ENCODE data around the gene UNC13B. TPM values are rescaled to one million over a fixed set of nuclear protein-coding genes. Genes with fewer than 3 reads are reported as not detected.

Gene UNC13B
- total and polyA plus RNA-seq, 2 experiments from 2014 or later, result 7.1 to 24.3 TPM

DNA sequence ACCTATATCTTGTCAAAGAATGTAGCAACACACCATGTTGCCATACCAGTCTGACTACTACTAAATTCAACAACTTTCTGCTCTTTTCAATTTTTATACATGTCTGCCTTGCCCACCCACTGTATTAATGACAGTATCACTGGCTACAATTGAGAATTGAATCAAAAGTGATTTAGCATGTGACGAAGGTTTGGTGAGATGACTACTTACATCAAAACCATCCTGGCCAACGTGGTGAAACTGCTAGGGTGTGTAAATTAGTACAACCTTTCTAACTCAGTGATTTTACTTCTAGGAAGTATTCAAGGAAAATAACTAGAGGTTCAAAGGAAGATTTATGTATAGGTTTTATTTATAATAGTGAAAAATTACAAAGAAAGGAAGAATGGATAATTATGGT, 109.8 kb downstream of the UNC13B start:
- no peak overlapping the region for H3K4me2 ChIP-seq
- no peaks in the 10 kb centered on the region for H4K20me1 ChIP-seq (ENCODE audit: insufficient read depth, poor library complexity, severe bottlenecking)
- DNase-seq (ENCODE audit: low spot score), result no peak
- no peaks in the 10 kb centered on the region for H3K4me1 ChIP-seq (ENCODE audit: insufficient read depth)
- H3K9me2 ChIP-seq (replicated peaks; ENCODE audit: insufficient read depth), result no peaks in the 10 kb centered on the region
- no peak overlapping the region for H3K27ac ChIP-seq
- no peaks in the 10 kb centered on the region for H3K27me3 ChIP-seq
- no peaks in the 10 kb centered on the region for H3K79me2 ChIP-seq
- H3K36me3 ChIP-seq (replicated peaks; ENCODE audit: insufficient read depth, low read depth), result no peaks in the 10 kb centered on the region
- H2AFZ ChIP-seq, result no peak overlapping the region
- H3K9me3 ChIP-seq (ENCODE audit: low read depth), result no peaks in the 10 kb centered on the region
- no peak overlapping the region for H3K4me3 ChIP-seq
- WGBS (ENCODE audit: low lambda C conversion rate, missing lambda C conversion rate), result 42% methylated on average over 2 of the region's 2 CpGs
- no peak for TF ChIP-seq EZH2phosphoT487 (IDR thresholded peaks at IDR 0.05; ENCODE audit: low read depth, severe bottlenecking, unreplicated experiment)
- TF ChIP-seq, protein P1, sequence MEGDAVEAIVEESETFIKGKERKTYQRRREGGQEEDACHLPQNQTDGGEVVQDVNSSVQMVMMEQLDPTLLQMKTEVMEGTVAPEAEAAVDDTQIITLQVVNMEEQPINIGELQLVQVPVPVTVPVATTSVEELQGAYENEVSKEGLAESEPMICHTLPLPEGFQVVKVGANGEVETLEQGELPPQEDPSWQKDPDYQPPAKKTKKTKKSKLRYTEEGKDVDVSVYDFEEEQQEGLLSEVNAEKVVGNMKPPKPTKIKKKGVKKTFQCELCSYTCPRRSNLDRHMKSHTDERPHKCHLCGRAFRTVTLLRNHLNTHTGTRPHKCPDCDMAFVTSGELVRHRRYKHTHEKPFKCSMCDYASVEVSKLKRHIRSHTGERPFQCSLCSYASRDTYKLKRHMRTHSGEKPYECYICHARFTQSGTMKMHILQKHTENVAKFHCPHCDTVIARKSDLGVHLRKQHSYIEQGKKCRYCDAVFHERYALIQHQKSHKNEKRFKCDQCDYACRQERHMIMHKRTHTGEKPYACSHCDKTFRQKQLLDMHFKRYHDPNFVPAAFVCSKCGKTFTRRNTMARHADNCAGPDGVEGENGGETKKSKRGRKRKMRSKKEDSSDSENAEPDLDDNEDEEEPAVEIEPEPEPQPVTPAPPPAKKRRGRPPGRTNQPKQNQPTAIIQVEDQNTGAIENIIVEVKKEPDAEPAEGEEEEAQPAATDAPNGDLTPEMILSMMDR (IDR thresholded peaks at IDR 0.05; ENCODE audit: poor library complexity), result no peak
- TF ChIP-seq EZH2 (IDR thresholded peaks at IDR 0.05; ENCODE audit: borderline replicate concordance), result no peak

DNA sequence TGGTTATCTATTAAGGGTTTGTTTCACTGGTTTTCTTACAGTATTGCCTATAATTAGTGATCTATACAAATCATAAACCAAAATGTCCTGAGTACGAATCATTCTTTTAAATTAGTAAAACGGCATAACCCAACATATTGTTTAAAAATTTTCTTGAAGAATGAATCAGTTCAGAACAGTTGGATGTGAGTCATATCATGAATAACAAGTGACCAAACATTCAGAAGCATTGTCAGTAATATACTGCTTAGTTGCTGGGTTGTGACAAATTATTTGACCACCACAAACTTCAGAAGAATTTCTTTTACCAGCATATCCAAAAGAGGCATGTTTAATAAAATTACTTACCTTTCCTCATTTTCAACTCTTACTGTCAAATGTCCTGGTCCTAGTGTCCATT, 111.2 kb downstream of the UNC13B start:
- Histone ChIP-seq H4K20me1 (ENCODE audit: insufficient read depth, poor library complexity, severe bottlenecking) (no peaks in the 10 kb centered on the region), H3K9me3 (ENCODE audit: low read depth) (no peaks in the 10 kb centered on the region), H2AFZ (no peak overlapping the region), H3K4me1 (ENCODE audit: insufficient read depth) (no peaks in the 10 kb centered on the region), H3K36me3 (replicated peaks; ENCODE audit: insufficient read depth, low read depth) (no peaks in the 10 kb centered on the region), H3K9me2 (replicated peaks; ENCODE audit: insufficient read depth) (no peaks in the 10 kb centered on the region), H3K27me3 (no peaks in the 10 kb centered on the region), H3K79me2 (no peaks in the 10 kb centered on the region), H3K4me3 (no peak overlapping the region), H3K27ac (no peak overlapping the region), H3K4me2 (no peak overlapping the region)
- no peak for DNase-seq (ENCODE audit: low spot score)
- 90% methylated on average over 2 of the region's 2 CpGs for WGBS (ENCODE audit: low lambda C conversion rate, missing lambda C conversion rate)
- TF ChIP-seq, protein P1 (IDR thresholded peaks at IDR 0.05; ENCODE audit: poor library complexity), result no peak
- TF ChIP-seq EZH2phosphoT487 (IDR thresholded peaks at IDR 0.05; ENCODE audit: low read depth, severe bottlenecking, unreplicated experiment), result no peak
- no peak for TF ChIP-seq EZH2 (IDR thresholded peaks at IDR 0.05; ENCODE audit: borderline replicate concordance)

DNA sequence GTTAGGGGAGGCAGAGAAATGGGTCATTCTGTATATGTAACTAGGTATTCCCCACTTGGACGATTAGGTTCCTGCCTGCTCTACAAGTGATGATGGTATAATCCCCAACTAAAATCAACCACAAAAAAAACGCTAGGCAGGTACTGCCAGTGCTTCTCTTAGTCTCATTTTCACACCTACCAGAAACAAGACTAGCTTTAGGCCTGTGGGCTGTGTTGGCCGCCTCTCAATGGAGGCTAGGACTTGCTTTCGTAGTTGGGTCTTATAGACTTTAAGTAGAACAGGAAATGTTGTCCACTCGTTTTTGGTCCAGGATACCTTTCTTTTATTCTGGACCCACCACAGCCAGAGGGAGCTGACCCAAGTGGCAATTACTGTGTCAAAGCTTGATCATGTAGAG, 111.8 kb downstream of the UNC13B start:
- H3K4me2 ChIP-seq, result no peak overlapping the region
- H3K36me3 ChIP-seq (replicated peaks; ENCODE audit: insufficient read depth, low read depth), result no peaks in the 10 kb centered on the region
- no peaks in the 10 kb centered on the region for H3K9me3 ChIP-seq (ENCODE audit: low read depth)
- no peak for TF ChIP-seq EZH2 (IDR thresholded peaks at IDR 0.05; ENCODE audit: borderline replicate concordance)
- TF ChIP-seq, protein P1 (IDR thresholded peaks at IDR 0.05; ENCODE audit: poor library complexity), result no peak
- TF ChIP-seq EZH2phosphoT487 (IDR thresholded peaks at IDR 0.05; ENCODE audit: low read depth, severe bottlenecking, unreplicated experiment), result no peak
- no peak overlapping the region for H3K4me3 ChIP-seq
- H3K27me3 ChIP-seq, result no peaks in the 10 kb centered on the region
- no peaks in the 10 kb centered on the region for H3K4me1 ChIP-seq (ENCODE audit: insufficient read depth)
- H3K9me2 ChIP-seq (replicated peaks; ENCODE audit: insufficient read depth), result no peaks in the 10 kb centered on the region
- no peaks in the 10 kb centered on the region for H3K79me2 ChIP-seq
- WGBS (ENCODE audit: low lambda C conversion rate, missing lambda C conversion rate), result 95% methylated on average over 5 of the region's 5 CpGs
- no peak overlapping the region for H2AFZ ChIP-seq
- no peaks in the 10 kb centered on the region for H4K20me1 ChIP-seq (ENCODE audit: insufficient read depth, poor library complexity, severe bottlenecking)
- no peak for DNase-seq (ENCODE audit: low spot score)
- H3K27ac ChIP-seq, result no peak overlapping the region

DNA sequence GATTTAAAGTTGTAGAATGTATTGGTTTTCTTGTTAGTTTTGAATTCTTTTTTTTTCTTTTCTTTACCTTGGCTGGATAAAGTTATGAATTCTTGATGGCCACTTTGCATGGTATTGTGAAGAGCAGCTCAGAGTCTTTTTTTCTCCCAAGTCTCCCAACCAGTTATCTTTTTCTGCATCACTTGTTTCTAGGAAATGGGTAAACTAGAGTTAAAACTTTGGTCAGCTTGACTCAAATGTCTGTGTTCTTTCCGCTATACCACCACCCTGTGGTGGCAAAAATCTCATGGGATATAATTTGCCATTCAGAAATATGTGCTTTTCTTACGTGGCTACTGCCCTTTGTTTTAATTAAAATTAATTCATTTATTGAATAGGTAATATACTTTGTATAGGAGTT, 113.2 kb downstream of the UNC13B start:
- no peaks in the 10 kb centered on the region for H3K9me2 ChIP-seq (replicated peaks; ENCODE audit: insufficient read depth)
- WGBS (ENCODE audit: low lambda C conversion rate, missing lambda C conversion rate), result 83% methylated on average over 2 of the region's 2 CpGs
- H4K20me1 ChIP-seq (ENCODE audit: insufficient read depth, poor library complexity, severe bottlenecking), result no peaks in the 10 kb centered on the region
- no peaks in the 10 kb centered on the region for H3K4me1 ChIP-seq (ENCODE audit: insufficient read depth)
- H3K4me2 ChIP-seq, result no peak overlapping the region
- DNase-seq (ENCODE audit: low spot score), result no peak
- H2AFZ ChIP-seq, result no peak overlapping the region
- H3K9me3 ChIP-seq (ENCODE audit: low read depth), result no peaks in the 10 kb centered on the region
- no peak overlapping the region for H3K4me3 ChIP-seq
- H3K27ac ChIP-seq, result no peak overlapping the region
- no peaks in the 10 kb centered on the region for H3K36me3 ChIP-seq (replicated peaks; ENCODE audit: insufficient read depth, low read depth)
- TF ChIP-seq EZH2 (IDR thresholded peaks at IDR 0.05; ENCODE audit: borderline replicate concordance) (no peak), EZH2phosphoT487 (IDR thresholded peaks at IDR 0.05; ENCODE audit: low read depth, severe bottlenecking, unreplicated experiment) (no peak)
- TF ChIP-seq, protein P1 (IDR thresholded peaks at IDR 0.05; ENCODE audit: poor library complexity), result no peak
- H3K79me2 ChIP-seq, result no peaks in the 10 kb centered on the region
- H3K27me3 ChIP-seq, result no peaks in the 10 kb centered on the region
